Measurements from ENCODE around the gene WNK2.
A peak's percentile ranks its signal among the peaks of the same experiment; 100 is the strongest.

WNK2 gene

GRCh38 chr9:93261735-93262523 lies 78.0 kb downstream of the WNK2 start:
- H3K9ac ChIP-seq = peak overlapping the region; percentile 45; the same call in 1 of the 2 replicates
- peaks cover 11% of the 10 kb centered on the region; the same call in 1 of the 2 replicates for H3K36me3 ChIP-seq
- TF ChIP-seq Cebpa-rat (IDR thresholded peaks at IDR 0.05) = no peak
- no peaks in the 10 kb centered on the region for H3K27me3 ChIP-seq
- H3K9me3 ChIP-seq = no peaks in the 10 kb centered on the region
- no peaks in the 10 kb centered on the region for H4K20me1 ChIP-seq
- peaks cover 58% of the 10 kb centered on the region for H3K4me1 ChIP-seq
- peak overlapping the region; percentile 68 for H3K4me2 ChIP-seq
- no peak overlapping the region for H3K27ac ChIP-seq
- no peak overlapping the region for H3K4me3 ChIP-seq

- no peaks in the 10 kb centered on the region for H3K9me3 ChIP-seq
- H3K4me1 ChIP-seq = peaks cover 65% of the 10 kb centered on the region
- peak overlapping the region; percentile 68 for H3K4me2 ChIP-seq
- H4K20me1 ChIP-seq = no peaks in the 10 kb centered on the region
- H3K9ac ChIP-seq = peak overlapping the region; percentile 54
- no peaks in the 10 kb centered on the region for H3K27me3 ChIP-seq
- peaks cover 15% of the 10 kb centered on the region; the same call in 1 of the 2 replicates for H3K36me3 ChIP-seq
- no peak overlapping the region for H3K4me3 ChIP-seq
- H3K27ac ChIP-seq = peak overlapping the region; percentile 47; the same call in 1 of the 2 replicates
- no peak for TF ChIP-seq Cebpa-rat (IDR thresholded peaks at IDR 0.05)
Measured at GRCh38 chr9:93262537-93263310, 78.8 kb downstream of the WNK2 start.

GRCh38 chr9:93263334-93264229 lies 79.6 kb downstream of the WNK2 start:
- H3K9ac ChIP-seq = no peak overlapping the region
- H4K20me1 ChIP-seq = no peaks in the 10 kb centered on the region
- H3K27me3 ChIP-seq = no peaks in the 10 kb centered on the region
- 0 out of 2 replicates have a peak overlapping the region, but pooled peaks have one; percentile 47 for H3K27ac ChIP-seq
- H3K9me3 ChIP-seq = no peaks in the 10 kb centered on the region
- peaks cover 73% of the 10 kb centered on the region for H3K4me1 ChIP-seq
- H3K4me3 ChIP-seq = no peak overlapping the region
- TF ChIP-seq Cebpa-rat (IDR thresholded peaks at IDR 0.05) = no peak
- peak overlapping the region; percentile 68 for H3K4me2 ChIP-seq
- peaks cover 20% of the 10 kb centered on the region; the same call in 1 of the 2 replicates for H3K36me3 ChIP-seq

GRCh38 chr9:93264338-93265125 lies 80.6 kb downstream of the WNK2 start:
- no peak overlapping the region for H3K4me2 ChIP-seq
- peaks cover 21% of the 10 kb centered on the region; the same call in 1 of the 2 replicates for H3K36me3 ChIP-seq
- no peak for TF ChIP-seq Cebpa-rat (IDR thresholded peaks at IDR 0.05)
- no peaks in the 10 kb centered on the region for H3K9me3 ChIP-seq
- no peaks in the 10 kb centered on the region for H3K27me3 ChIP-seq
- no peak overlapping the region for H3K27ac ChIP-seq
- no peak overlapping the region for H3K4me3 ChIP-seq
- peaks cover 83% of the 10 kb centered on the region for H3K4me1 ChIP-seq
- H4K20me1 ChIP-seq = no peaks in the 10 kb centered on the region
- no peak overlapping the region for H3K9ac ChIP-seq

GRCh38 chr9:93265301-93265971 lies 81.5 kb downstream of the WNK2 start:
- H3K9ac ChIP-seq = no peak overlapping the region
- H3K4me3 ChIP-seq = no peak overlapping the region
- no peak for TF ChIP-seq Cebpa-rat (IDR thresholded peaks at IDR 0.05)
- peak overlapping the region; percentile 4; the same call in 1 of the 2 replicates for H3K4me2 ChIP-seq
- peaks cover 3% of the 10 kb centered on the region; the same call in 1 of the 2 replicates for H3K9me3 ChIP-seq
- H3K4me1 ChIP-seq = peaks cover 92% of the 10 kb centered on the region
- H3K27ac ChIP-seq = no peak overlapping the region
- H4K20me1 ChIP-seq = no peaks in the 10 kb centered on the region
- H3K27me3 ChIP-seq = no peaks in the 10 kb centered on the region
- peaks cover 30% of the 10 kb centered on the region for H3K36me3 ChIP-seq

GRCh38 chr9:93265972-93266371 lies 82.0 kb downstream of the WNK2 start:
- no peak overlapping the region for H3K27ac ChIP-seq
- H3K36me3 ChIP-seq = peaks cover 36% of the 10 kb centered on the region
- no peaks in the 10 kb centered on the region for H3K27me3 ChIP-seq
- no peak overlapping the region for H3K4me3 ChIP-seq
- H3K4me1 ChIP-seq = peaks cover 94% of the 10 kb centered on the region
- peak overlapping the region; percentile 4; the same call in 1 of the 2 replicates for H3K4me2 ChIP-seq
- no peaks in the 10 kb centered on the region for H4K20me1 ChIP-seq
- H3K9me3 ChIP-seq = peaks cover 8% of the 10 kb centered on the region
- H3K9ac ChIP-seq = no peak overlapping the region
- TF ChIP-seq Cebpa-rat (IDR thresholded peaks at IDR 0.05) = no peak

- H3K4me2 ChIP-seq = no peak overlapping the region
- H3K27ac ChIP-seq = no peak overlapping the region
- peaks cover 14% of the 10 kb centered on the region for H3K9me3 ChIP-seq
- H3K36me3 ChIP-seq = peaks cover 39% of the 10 kb centered on the region
- no peak overlapping the region for H3K9ac ChIP-seq
- no peaks in the 10 kb centered on the region for H4K20me1 ChIP-seq
- H3K4me1 ChIP-seq = peaks cover 89% of the 10 kb centered on the region
- H3K27me3 ChIP-seq = no peaks in the 10 kb centered on the region
- TF ChIP-seq Cebpa-rat (IDR thresholded peaks at IDR 0.05) = no peak
- H3K4me3 ChIP-seq = no peak overlapping the region
Measured at GRCh38 chr9:93266521-93267001, 82.6 kb downstream of the WNK2 start.

GRCh38 chr9:93267091-93267541 lies 83.2 kb downstream of the WNK2 start:
- Histone ChIP-seq H4K20me1 (no peaks in the 10 kb centered on the region), H3K4me1 (peaks cover 83% of the 10 kb centered on the region), H3K4me3 (no peak overlapping the region), H3K9me3 (peaks cover 20% of the 10 kb centered on the region), H3K27me3 (no peaks in the 10 kb centered on the region), H3K4me2 (no peak overlapping the region), H3K9ac (no peak overlapping the region), H3K27ac (no peak overlapping the region), H3K36me3 (peaks cover 44% of the 10 kb centered on the region)
- no peak for TF ChIP-seq Cebpa-rat (IDR thresholded peaks at IDR 0.05)
